Liver (tissue), 9 donors: Measurements from ENCODE around the gene KIAA0513. TPM values are rescaled to one million over a fixed set of nuclear protein-coding genes. Genes with fewer than 3 reads are reported as not detected.

Experiments
- DNase-seq: peaks from one replicate; pipeline ENCODE4 v3.0.0-alpha.2; 2017; ENCODE audit warnings: low spot score
- H3K27ac ChIP-seq, 2 donors: one replicate each; pipeline ENCODE4 v1.7.0; 2013; ENCODE audit warnings: inconsistent platforms in 2 of 2, low read length in 2 of 2, control low read depth in 1 of 2, low read depth in 1 of 2, mild to moderate bottlenecking in 1 of 2
- H3K27me3 ChIP-seq, 4 donors: one replicate each; pipeline versions ENCODE4 v1.6.1 to v1.7.0; 2013; ENCODE audit warnings: low read length in 3 of 4, inconsistent platforms in 1 of 4, mild to moderate bottlenecking in 1 of 4, moderate library complexity in 1 of 4; ENCODE audit not compliant: control insufficient read depth in 4 of 4, insufficient read depth in 4 of 4
- H3K36me3 ChIP-seq, 4 donors: one replicate each; pipeline versions ENCODE4 v1.6.1 to v1.7.0; 2013; ENCODE audit warnings: low read length in 3 of 4, mild to moderate bottlenecking in 3 of 4, low read depth in 1 of 4, moderate library complexity in 1 of 4; ENCODE audit not compliant: control insufficient read depth in 4 of 4, insufficient read depth in 3 of 4
- H3K4me1 ChIP-seq, 4 donors: one replicate each; pipeline versions ENCODE4 v1.6.1 to v1.7.0; 2013; ENCODE audit warnings: low read length in 3 of 4, mild to moderate bottlenecking in 3 of 4, moderate library complexity in 1 of 4; ENCODE audit not compliant: control insufficient read depth in 4 of 4, insufficient read depth in 4 of 4
- H3K4me3 ChIP-seq, 3 donors: one replicate each; pipeline versions ENCODE4 v1.6.1 to v1.7.0; 2013; ENCODE audit warnings: low read length in 3 of 3, control low read depth in 1 of 3, low read depth in 1 of 3, mild to moderate bottlenecking in 1 of 3
- H3K9ac ChIP-seq, 2 donors: one replicate each; pipeline ENCODE4 v1.7.0; 2013; ENCODE audit warnings: low read length in 2 of 2, mild to moderate bottlenecking in 2 of 2, moderate library complexity in 2 of 2, control low read depth in 1 of 2, low read depth in 1 of 2
- H3K9me3 ChIP-seq, 4 donors: one replicate each; pipeline versions ENCODE4 v1.6.1 to v1.7.0; 2013; ENCODE audit warnings: low read length in 3 of 4; ENCODE audit not compliant: control insufficient read depth in 4 of 4
- FOXA2 ChIP-seq: IDR thresholded peaks from 2 replicates; pipeline ENCODE4 v1.6.1; 2016; ENCODE audit warnings: antibody characterized with exemption
- GABPA ChIP-seq, 2 donors: IDR thresholded peaks in 1 of 2; conservative IDR thresholded peaks in 1 of 2; 2 replicates each; pipeline ENCODE4 v1.6.1; 2016; ENCODE audit warnings: antibody characterized with exemption in 2 of 2, mild to moderate bottlenecking in 1 of 2, moderate library complexity in 1 of 2
- HNF4A ChIP-seq, 2 donors: conservative IDR thresholded peaks; 2 replicates each; pipeline ENCODE4 v1.6.1; 2016; ENCODE audit warnings: antibody characterized with exemption in 2 of 2, mild to moderate bottlenecking in 2 of 2
- JUND ChIP-seq, 2 donors: IDR thresholded peaks; 2 replicates each; pipeline ENCODE4 v1.6.1; 2016; ENCODE audit warnings: antibody characterized with exemption in 2 of 2
- NR2F2 ChIP-seq: IDR thresholded peaks from 2 replicates; pipeline ENCODE4 v1.6.1; 2016; ENCODE audit warnings: antibody characterized with exemption
- RXRA ChIP-seq, 2 donors: IDR thresholded peaks; 2 replicates each; pipeline ENCODE4 v1.6.1; 2017 to 2018; ENCODE audit warnings: antibody characterized with exemption in 2 of 2, mild to moderate bottlenecking in 1 of 2
- SP1 ChIP-seq: IDR thresholded peaks from 2 replicates; pipeline ENCODE4 v1.6.1; 2018; ENCODE audit warnings: antibody characterized with exemption, mild to moderate bottlenecking
- YY1 ChIP-seq: IDR thresholded peaks from 2 replicates; pipeline ENCODE4 v1.6.1; 2016; ENCODE audit warnings: antibody characterized with exemption, mild to moderate bottlenecking
- ZBTB33 ChIP-seq: IDR thresholded peaks from 2 replicates; pipeline ENCODE4 v1.6.1; 2016; ENCODE audit warnings: antibody characterized with exemption
- WGBS: extraction: QIAGEN DNeasy Blood & Tissue Kit; methylation state at CpG from one replicate; pipeline ENCODE4 v1.1.7; 2013; 5-methylcytosine and 5-hydroxymethylcytosine counted together
- polyA plus RNA-seq, 2 donors: library from polyadenylated mRNA; stranded (reverse) in 1 of 2; unstranded in 1 of 2; fragments of 200-250 nt in 1 of 2; fragments of >200 nt in 1 of 2; fragmentation: Nextera tagmentation in 1 of 2; extraction: Ambion mirVana in 1 of 2; gene quantifications; one replicate each; pipeline versions ENCODE4 v1.2.1 to v1.2.3, GENCODE V29; 2013 to 2015
- total RNA-seq, 2 donors: library from RNA; depleted of rRNA; stranded (reverse); fragments of >200 nt; gene quantifications; one replicate each; pipeline ENCODE4 v1.2.3, GENCODE V29; 2014
- TF ChIP-seq, protein P1 (sequence below): IDR thresholded peaks from 2 replicates; pipeline ENCODE4 v1.6.1; 2016; ENCODE audit warnings: antibody characterized with exemption
- TF ChIP-seq, protein P2 (sequence below): fragments of 150-350 bp; IDR thresholded peaks from 2 replicates; pipeline ENCODE4 v1.5.1; 2017; ENCODE audit warnings: improper control_type of control experiment, low read depth, low read length; ENCODE audit not compliant: missing input control
- TF ChIP-seq, protein P3 (sequence below): IDR thresholded peaks from 2 replicates; pipeline ENCODE4 v1.6.1; 2016; ENCODE audit warnings: antibody characterized with exemption
- donor health status: healthy.
- donor health status: healthy.
- donor health status: healthy.
- donor health status: healthy.
- donor health status: healthy.

KIAA0513 gene
- total and polyA plus RNA-seq, 4 donors, result 1.5 to 5.9 (median 2.9) TPM

DNA sequence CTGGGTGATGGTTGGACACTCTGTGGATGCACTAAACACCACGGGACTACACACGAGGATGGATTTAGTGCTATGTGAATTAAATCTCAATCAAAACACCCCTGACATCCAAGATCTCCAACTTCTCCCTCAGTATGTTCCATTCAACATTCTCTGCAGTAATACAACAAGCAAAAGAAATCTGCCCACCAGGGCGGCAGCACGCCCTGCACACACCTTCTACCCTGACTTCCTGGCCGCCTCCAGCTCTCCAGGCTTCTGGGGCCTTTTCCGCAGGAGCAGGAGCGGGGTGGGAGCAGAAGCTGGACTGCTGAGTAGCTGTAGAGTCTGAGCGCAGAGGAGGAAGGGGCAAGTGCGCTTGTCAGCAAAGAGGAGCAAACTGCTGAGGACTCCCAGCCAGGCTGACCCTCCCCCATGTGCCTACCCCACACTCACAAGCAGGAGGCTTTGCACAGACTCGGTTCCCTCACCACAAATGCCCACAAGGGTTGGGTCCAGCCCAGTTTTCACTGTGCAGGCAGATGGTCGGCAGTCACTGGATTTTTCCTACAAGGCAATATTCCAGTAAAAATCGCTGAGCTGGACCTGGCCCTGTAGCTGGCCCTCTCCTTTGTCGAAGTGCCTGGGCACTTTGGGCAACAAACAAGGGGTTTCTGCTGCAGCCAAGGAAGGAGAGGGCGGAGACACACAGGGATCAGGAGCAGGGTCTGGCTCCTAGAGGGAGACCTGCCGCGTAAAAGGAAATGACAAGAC lies 39.1 kb upstream of the KIAA0513 start:
- H3K9ac ChIP-seq, result no peak overlapping the region
- H3K4me3 ChIP-seq, result no peak overlapping the region
- H3K27me3 ChIP-seq, result no peaks in the 10 kb centered on the region
- WGBS, result 95% methylated on average over 16 of the region's 16 CpGs
- peaks cover 0 to 3% (median 0%) of the 10 kb centered on the region in 4 donors for H3K4me1 ChIP-seq
- no peak for DNase-seq
- H3K27ac ChIP-seq, result no peak overlapping the region
- no peaks in the 10 kb centered on the region for H3K9me3 ChIP-seq
- H3K36me3 ChIP-seq, result peaks cover 8 to 41% (median 29%) of the 10 kb centered on the region in 4 donors
- TF ChIP-seq HNF4A (conservative IDR thresholded peaks at IDR 0.05) (no peak), ZBTB33 (no peak), JUND (IDR thresholded peaks at IDR 0.05) (no peak), YY1 (no peak), RXRA (IDR thresholded peaks at IDR 0.05) (no peak), NR2F2 (no peak), FOXA2 (no peak), GABPA (IDR thresholded peaks at IDR 0.05 in 1 of 2, conservative IDR thresholded peaks at IDR 0.05 in 1 of 2) (no peak)
- TF ChIP-seq, protein P1, sequence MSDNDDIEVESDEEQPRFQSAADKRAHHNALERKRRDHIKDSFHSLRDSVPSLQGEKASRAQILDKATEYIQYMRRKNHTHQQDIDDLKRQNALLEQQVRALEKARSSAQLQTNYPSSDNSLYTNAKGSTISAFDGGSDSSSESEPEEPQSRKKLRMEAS, result no peak
- TF ChIP-seq, protein P2, sequence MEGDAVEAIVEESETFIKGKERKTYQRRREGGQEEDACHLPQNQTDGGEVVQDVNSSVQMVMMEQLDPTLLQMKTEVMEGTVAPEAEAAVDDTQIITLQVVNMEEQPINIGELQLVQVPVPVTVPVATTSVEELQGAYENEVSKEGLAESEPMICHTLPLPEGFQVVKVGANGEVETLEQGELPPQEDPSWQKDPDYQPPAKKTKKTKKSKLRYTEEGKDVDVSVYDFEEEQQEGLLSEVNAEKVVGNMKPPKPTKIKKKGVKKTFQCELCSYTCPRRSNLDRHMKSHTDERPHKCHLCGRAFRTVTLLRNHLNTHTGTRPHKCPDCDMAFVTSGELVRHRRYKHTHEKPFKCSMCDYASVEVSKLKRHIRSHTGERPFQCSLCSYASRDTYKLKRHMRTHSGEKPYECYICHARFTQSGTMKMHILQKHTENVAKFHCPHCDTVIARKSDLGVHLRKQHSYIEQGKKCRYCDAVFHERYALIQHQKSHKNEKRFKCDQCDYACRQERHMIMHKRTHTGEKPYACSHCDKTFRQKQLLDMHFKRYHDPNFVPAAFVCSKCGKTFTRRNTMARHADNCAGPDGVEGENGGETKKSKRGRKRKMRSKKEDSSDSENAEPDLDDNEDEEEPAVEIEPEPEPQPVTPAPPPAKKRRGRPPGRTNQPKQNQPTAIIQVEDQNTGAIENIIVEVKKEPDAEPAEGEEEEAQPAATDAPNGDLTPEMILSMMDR, result no peak
- TF ChIP-seq, protein P3, sequence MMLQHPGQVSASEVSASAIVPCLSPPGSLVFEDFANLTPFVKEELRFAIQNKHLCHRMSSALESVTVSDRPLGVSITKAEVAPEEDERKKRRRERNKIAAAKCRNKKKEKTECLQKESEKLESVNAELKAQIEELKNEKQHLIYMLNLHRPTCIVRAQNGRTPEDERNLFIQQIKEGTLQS, result no peak

DNA sequence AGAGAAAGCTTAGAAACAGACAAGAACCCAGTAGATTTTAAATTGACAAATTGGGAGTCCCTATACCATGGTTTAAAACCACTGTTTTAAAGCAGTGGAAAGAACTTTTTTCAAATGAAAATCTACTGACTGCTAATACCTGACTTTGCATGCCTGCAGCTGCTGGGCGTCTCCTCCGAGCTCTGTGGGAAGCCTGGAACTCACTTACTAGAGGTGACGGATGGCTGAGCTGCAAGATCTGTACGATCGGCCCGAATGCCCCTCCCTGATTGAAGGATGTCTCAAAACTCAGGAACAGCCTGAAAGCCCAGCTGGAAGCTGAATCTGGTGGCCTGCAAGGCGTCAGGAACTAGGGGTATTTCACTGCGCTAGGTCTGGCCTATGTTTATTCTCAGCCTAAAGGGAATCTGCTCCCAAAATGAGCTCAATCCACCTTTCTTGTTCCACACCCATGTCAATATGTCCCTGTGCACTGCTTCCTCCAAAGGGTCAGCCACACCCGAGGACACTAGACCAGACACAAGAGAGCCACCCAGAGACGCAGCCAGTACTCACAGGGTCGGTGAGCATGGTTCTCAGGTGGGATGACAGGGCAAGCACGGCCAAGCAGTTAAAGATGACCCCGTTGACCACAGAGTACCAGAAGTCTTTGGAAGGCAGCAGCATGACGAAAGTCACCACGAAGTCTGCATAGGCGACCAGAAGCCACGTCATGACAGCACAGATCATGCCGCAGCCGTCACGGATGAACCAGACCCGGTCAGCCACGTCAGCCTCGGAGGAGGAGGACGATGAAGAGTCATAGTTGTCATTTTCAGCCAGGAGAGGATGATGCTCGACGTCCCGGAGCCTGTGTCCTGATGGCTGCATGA lies 37.6 kb upstream of the KIAA0513 start:
- no peaks in the 10 kb centered on the region for H3K27me3 ChIP-seq
- 91% methylated on average over 27 of the region's 27 CpGs for WGBS
- H3K9ac ChIP-seq, result no peak overlapping the region
- no peak overlapping the region for H3K27ac ChIP-seq
- no peak overlapping the region for H3K4me3 ChIP-seq
- TF ChIP-seq ZBTB33 (no peak), GABPA (IDR thresholded peaks at IDR 0.05 in 1 of 2, conservative IDR thresholded peaks at IDR 0.05 in 1 of 2) (no peak), HNF4A (conservative IDR thresholded peaks at IDR 0.05) (no peak), SP1 (no peak), FOXA2 (no peak)
- TF ChIP-seq, protein P3, result no peak
- no peaks in the 10 kb centered on the region for H3K9me3 ChIP-seq
- no peak for DNase-seq
- peaks cover 0 to 5% (median 0%) of the 10 kb centered on the region in 4 donors for H3K4me1 ChIP-seq
- H3K36me3 ChIP-seq, result peaks cover 8 to 54% (median 41%) of the 10 kb centered on the region in 4 donors
